Immature natural killer cell (primary cell): ENCODE results near the gene KRTAP10-6. TPM values are rescaled to one million over a fixed set of nuclear protein-coding genes. Genes with fewer than 3 reads are reported as not detected.
A peak's percentile ranks its signal among the peaks of the same experiment; 100 is the strongest.
"Not testable (repeated sequence)": the region's sequence is repeated elsewhere in the genome, so short reads cannot be mapped to it uniquely, and the experiment has no call there.

Experiments used
- DNase-seq, 3 donors: peaks; one replicate each; pipeline ENCODE4 v3.0.0; 2022; ENCODE audit warnings: mixed read lengths in 1 of 3
- H3K27ac Mint-ChIP-seq, 6 donors: one replicate each; pipeline ENCODE4 v1.8.0; 2020; ENCODE audit warnings: mixed read lengths in 6 of 6, mild to moderate bottlenecking in 5 of 6, inconsistent platforms in 4 of 6, moderate library complexity in 3 of 6
- H3K27me3 Mint-ChIP-seq, 3 donors: one replicate each; pipeline ENCODE4 v1.8.0; 2020 to 2021; ENCODE audit warnings: low read depth in 3 of 3, mild to moderate bottlenecking in 3 of 3, mixed read lengths in 3 of 3, moderate library complexity in 3 of 3, inconsistent platforms in 1 of 3
- H3K36me3 Mint-ChIP-seq, 3 donors: one replicate each; pipeline ENCODE4 v1.8.0; 2020; ENCODE audit warnings: mixed read lengths in 3 of 3, inconsistent platforms in 2 of 3, mild to moderate bottlenecking in 2 of 3
- H3K4me1 Mint-ChIP-seq, 2 donors: one replicate each; pipeline ENCODE4 v1.8.0; 2020; ENCODE audit warnings: inconsistent platforms in 2 of 2, mild to moderate bottlenecking in 2 of 2, mixed read lengths in 2 of 2, moderate library complexity in 1 of 2
- H3K4me3 Mint-ChIP-seq, 5 donors: one replicate each; pipeline ENCODE4 v1.8.0; 2020; ENCODE audit warnings: mild to moderate bottlenecking in 5 of 5, mixed read lengths in 5 of 5, inconsistent platforms in 3 of 5, moderate library complexity in 3 of 5
- H3K9me3 Mint-ChIP-seq, 6 donors: one replicate each; pipeline ENCODE4 v1.8.0; 2020; ENCODE audit warnings: mild to moderate bottlenecking in 6 of 6, mixed read lengths in 6 of 6, inconsistent platforms in 4 of 6, moderate library complexity in 3 of 6
- polyA plus RNA-seq, 3 donors: library from polyadenylated mRNA; unstranded; fragments of 300-500 nt; fragmentation: Illumina TruSeq; gene quantifications; one replicate each; pipeline ENCODE4 v1.2.3, GENCODE V29; 2021

KRTAP10-6 gene
- polyA plus RNA-seq, 3 donors from 2014 or later = not detected

DNA sequence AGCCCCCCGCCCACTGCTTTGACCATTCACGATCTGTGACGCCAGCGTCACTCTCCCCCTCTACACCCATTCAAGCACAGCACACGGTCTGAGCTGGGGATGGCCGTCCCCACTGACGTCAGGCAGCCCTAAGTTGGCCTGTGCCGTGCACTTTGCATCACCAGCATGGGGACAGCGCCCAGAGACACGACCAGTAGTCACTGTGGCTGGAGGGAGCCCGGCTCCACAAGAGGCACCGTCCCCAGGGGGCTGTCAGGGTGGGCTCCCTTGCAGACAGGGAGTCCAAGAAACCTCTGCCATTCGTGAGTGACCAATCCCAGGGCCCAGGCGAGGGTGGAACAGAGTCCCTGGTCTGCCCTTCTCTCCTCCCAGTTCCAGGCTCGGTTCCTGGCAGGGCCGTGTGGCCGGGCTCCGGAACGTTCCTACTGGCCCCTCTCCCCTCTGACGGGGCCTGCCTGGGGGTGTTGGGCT lies 21.9 kb upstream of the KRTAP10-6 start:
- Mint-ChIP-seq H3K27ac (peak overlapping the region in 2 of 6 donors; percentile 15 to 29), H3K4me1 (peaks cover 20 to 26% of the 10 kb centered on the region in 2 donors), H3K9me3 (peaks cover 10 to 26% (median 25%) of the 10 kb centered on the region in 6 donors), H3K36me3 (peaks cover 11 to 21% (median 19%) of the 10 kb centered on the region in 3 donors), H3K27me3 (peaks cover 0 to 6% (median 2%) of the 10 kb centered on the region in 3 donors), H3K4me3 (no peak overlapping the region)
- no peak for DNase-seq

DNA sequence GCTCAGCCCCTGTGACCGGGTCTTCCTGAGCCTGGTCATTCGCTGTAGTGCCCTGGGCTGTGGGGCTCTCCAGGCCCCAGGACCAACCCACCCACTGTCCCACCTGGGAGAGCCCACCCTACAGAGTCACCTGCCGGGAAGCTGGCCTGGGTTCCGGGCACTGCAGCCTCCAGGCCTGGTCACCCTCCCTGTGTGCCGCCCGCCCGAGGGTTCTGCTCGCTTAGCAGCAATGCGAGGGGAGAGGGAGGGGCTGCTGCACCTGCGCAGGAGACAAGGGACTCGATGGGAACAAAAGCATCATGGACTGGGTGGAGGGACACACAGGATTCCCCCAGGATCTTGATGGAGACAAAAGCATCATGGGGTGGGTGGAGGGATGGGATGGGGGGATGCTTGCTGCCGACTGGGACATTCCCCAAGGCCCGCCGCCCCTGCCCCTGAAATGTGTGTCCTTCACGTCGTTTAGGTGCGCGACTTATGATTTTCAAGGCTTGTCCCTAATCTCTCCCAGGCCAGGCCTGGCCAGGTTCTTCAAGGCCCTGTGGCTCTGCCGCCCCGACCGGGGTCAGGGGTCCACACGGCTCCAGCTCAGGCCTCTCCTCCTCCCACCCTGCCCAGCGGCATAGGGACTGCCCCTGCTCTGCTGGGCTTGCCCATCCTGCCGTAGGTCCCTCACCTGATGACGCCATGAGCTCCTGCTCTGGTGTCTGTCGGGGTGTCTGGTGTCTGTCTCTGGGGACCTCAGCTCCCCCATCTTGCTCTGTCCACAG lies 21.3 kb upstream of the KRTAP10-6 start:
- peaks cover 6 to 28% (median 24%) of the 10 kb centered on the region in 6 donors for H3K9me3 Mint-ChIP-seq
- H3K4me3 Mint-ChIP-seq = no peak overlapping the region
- peaks cover 15 to 21% (median 18%) of the 10 kb centered on the region in 3 donors for H3K36me3 Mint-ChIP-seq
- peaks cover 14 to 20% of the 10 kb centered on the region in 2 donors for H3K4me1 Mint-ChIP-seq
- H3K27ac Mint-ChIP-seq = no peak overlapping the region
- peaks cover 0 to 2% (median 2%) of the 10 kb centered on the region in 3 donors for H3K27me3 Mint-ChIP-seq
- DNase-seq = no peak

DNA sequence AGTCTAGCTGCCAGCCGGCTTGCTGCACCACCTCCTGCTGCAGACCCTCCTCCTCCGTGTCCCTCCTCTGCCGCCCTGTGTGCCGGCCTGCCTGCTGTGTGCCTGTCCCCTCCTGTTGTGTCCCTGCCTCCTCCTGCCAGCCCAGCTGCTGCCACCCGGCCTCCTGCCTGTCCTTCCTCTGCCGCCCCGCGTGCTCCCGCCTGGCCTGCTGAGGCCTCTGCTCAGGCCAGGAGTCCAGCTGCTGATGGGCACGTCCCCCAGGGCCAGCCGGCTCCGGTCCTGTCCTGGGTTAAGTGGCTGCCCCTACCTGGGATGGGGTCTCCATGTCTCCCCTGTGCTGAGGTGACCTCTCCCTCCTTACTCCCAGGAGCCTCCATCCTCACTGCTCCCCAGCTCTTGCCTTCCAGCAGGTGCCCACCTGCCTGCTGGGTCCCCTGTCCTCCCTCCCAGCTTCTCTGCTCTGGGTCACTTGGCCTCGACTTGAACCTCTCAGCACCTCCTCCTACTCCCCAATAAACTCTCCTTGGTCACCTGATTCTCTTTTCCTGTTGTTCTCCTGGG lies 20.4 kb upstream of the KRTAP10-6 start:
- H3K4me3 Mint-ChIP-seq = peak overlapping the region in 1 of 5 donors; percentile 49
- no peak overlapping the region for H3K27ac Mint-ChIP-seq
- H3K27me3 Mint-ChIP-seq = peaks cover 0 to 2% (median 2%) of the 10 kb centered on the region in 3 donors
- peaks cover 6 to 11% of the 10 kb centered on the region in 2 donors for H3K4me1 Mint-ChIP-seq
- peaks cover 6 to 28% (median 24%) of the 10 kb centered on the region in 6 donors for H3K9me3 Mint-ChIP-seq
- H3K36me3 Mint-ChIP-seq = peaks cover 15 to 21% (median 18%) of the 10 kb centered on the region in 3 donors
- DNase-seq = no peak

DNA sequence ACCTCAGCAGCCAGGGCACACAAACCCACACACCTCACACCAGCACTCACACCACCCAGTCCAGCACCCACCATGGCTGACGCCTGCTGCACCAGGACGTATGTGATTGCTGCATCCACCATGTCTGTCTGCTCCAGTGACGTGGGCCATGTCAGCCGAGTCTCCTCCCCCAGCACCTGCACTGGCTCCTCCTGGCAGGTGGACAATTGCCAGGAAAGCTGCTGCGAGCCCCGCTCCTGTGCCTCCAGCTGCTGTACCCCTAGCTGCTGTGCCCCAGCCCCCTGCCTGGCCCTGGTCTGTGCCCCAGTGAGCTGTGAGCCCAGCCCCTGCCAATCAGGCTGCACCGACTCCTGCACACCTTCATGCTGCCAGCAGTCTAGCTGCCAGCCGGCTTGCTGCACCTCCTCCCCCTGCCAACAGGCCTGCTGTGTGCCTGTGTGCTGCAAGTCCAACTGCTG lies 19.8 kb upstream of the KRTAP10-6 start, which contains the start of gene KRTAP10-8:
Gene KRTAP10-8 (plus strand): TSS at position 51 of the 458 bp plus-strand sequence. CDS start 22 bp downstream, at position 73.
- H3K36me3 Mint-ChIP-seq = peaks cover 15 to 21% (median 18%) of the 10 kb centered on the region in 3 donors
- H3K27ac Mint-ChIP-seq = no peak within 1 kb of the TSS
- H3K4me1 Mint-ChIP-seq = peaks cover 0 to 5% of the 10 kb centered on the region in 2 donors
- peaks cover 6 to 28% (median 24%) of the 10 kb centered on the region in 6 donors for H3K9me3 Mint-ChIP-seq
- DNase-seq = peak in 1 of 3 donors; percentile 9
- no peak within 1 kb of the TSS for H3K4me3 Mint-ChIP-seq
- H3K27me3 Mint-ChIP-seq = peaks cover 0 to 4% (median 2%) of the 10 kb centered on the region in 3 donors

DNA sequence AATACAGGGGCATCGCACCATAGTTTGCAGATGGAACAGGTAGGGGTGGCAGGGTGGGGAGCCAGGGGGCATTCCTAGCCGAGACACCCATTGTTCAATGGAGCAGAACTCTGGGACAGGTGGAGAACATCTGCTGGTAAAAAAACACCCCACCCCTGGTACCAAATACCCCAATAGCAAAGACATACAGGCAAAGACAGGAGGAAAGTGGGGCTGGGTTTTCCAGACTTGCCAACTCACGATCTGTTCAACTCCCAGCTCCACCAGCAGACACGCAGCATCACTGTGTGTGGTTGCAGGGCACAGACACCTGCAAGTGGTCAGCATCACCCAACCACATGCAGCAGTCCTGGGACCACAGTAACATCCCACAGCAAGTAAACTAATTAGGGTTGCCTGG lies 19.2 kb upstream of the KRTAP10-6 start:
- Mint-ChIP-seq H3K4me1 (peaks cover 0 to 5% of the 10 kb centered on the region in 2 donors), H3K27ac (no peak overlapping the region)

DNA sequence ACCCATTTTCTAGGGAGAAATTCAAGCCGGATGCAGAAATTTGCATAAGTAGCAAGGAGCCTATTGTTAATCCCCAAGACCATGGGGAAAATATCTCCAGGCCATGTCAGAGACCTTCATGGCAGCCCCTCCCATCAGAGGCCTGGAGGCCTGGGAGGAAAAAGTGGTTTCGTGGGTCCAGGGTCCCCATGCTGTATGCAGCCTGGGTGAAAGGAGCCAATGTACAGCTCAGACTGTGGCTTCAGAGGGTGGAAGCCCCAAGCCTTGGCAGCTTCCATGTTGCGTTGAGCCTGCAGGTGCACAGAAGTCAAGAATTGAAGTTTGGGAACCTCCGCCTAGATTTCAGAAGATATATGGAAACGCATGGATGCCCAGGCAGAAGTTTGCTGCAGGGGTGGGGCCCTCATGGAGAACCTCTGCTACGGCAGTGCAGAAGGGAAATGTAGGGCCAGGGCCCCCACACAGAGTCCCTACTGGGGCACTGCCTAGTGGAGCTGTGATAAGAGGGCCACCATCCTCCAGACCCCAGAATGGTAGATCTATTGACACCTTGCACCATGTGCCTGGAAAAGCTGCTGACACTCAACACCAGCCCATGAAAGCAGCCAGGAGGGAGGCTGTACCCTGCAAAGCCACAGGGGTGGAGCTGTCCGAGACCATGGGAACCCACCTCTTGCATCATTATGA lies 18.0 kb upstream of the KRTAP10-6 start:
- H3K27ac Mint-ChIP-seq, H3K4me1 Mint-ChIP-seq, H3K4me3 Mint-ChIP-seq, DNase-seq: not testable (repeated sequence)
- Mint-ChIP-seq H3K36me3 (peaks cover 15 to 21% (median 18%) of the 10 kb centered on the region in 3 donors), H3K9me3 (peaks cover 6 to 28% (median 24%) of the 10 kb centered on the region in 6 donors), H3K27me3 (peaks cover 2 to 11% (median 2%) of the 10 kb centered on the region in 3 donors)

More for the DNA sequence above, 19.2 kb upstream of the KRTAP10-6 start:
- Mint-ChIP-seq H3K36me3 (peaks cover 15 to 21% (median 18%) of the 10 kb centered on the region in 3 donors), H3K9me3 (peaks cover 6 to 28% (median 24%) of the 10 kb centered on the region in 6 donors), H3K4me3 (no peak overlapping the region), H3K27me3 (peaks cover under 1 to 2% (median 2%) of the 10 kb centered on the region in 3 donors)
- no peak for DNase-seq

DNA sequence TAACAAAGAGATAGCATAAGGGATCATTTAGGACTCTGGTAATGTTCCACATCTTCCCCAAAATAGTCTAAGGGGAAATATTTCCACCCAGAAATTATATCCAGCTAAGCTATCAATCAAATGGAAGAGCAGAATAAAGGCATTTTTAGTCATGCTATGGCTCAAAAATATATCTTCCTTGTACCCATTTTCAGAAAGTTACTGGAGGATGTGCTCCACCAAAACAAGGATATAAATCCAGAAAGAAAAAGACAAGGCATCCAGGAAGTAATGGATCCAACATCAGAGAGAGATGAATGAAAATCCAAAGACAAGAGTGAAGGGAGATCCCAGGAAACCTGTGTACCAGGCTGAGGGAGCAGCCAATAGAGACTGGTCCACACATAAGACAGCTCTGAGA lies 16.9 kb upstream of the KRTAP10-6 start:
- Mint-ChIP-seq H3K9me3 (peaks cover 6 to 28% (median 24%) of the 10 kb centered on the region in 6 donors), H3K27me3 (peaks cover 2 to 19% (median 3%) of the 10 kb centered on the region in 3 donors), H3K27ac (peak overlapping the region in 1 of 6 donors; percentile 28), H3K36me3 (peaks cover 15 to 21% (median 18%) of the 10 kb centered on the region in 3 donors), H3K4me1 (peaks cover 0 to 5% of the 10 kb centered on the region in 2 donors), H3K4me3 (no peak overlapping the region)
- no peak for DNase-seq

DNA sequence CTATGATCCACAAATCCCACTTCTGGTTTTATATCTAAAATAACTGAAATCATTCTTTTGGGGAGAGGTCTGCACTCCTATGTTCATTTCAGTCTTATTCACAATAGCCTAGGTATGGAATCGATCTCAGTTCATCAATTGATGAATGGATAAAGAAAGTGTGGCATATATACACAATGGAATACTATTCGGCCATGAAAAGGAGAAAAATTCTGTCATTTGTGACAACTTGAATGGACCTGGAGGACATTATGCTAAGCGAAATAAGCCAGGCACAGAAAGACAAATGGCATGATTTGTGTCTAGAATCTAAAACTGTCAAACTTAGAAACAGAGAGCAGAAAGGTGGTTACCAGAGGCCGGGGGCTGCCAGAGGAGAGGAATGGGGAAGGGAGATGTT lies 14.2 kb upstream of the KRTAP10-6 start:
- Mint-ChIP-seq H3K9me3 (peaks cover 1 to 28% (median 21%) of the 10 kb centered on the region in 6 donors), H3K27ac (no peak overlapping the region), H3K36me3 (peaks cover 12 to 20% (median 17%) of the 10 kb centered on the region in 3 donors), H3K4me1 (no peaks in the 10 kb centered on the region), H3K4me3 (no peak overlapping the region), H3K27me3 (peaks cover 0 to 19% (median 3%) of the 10 kb centered on the region in 3 donors)
- no peak for DNase-seq

DNA sequence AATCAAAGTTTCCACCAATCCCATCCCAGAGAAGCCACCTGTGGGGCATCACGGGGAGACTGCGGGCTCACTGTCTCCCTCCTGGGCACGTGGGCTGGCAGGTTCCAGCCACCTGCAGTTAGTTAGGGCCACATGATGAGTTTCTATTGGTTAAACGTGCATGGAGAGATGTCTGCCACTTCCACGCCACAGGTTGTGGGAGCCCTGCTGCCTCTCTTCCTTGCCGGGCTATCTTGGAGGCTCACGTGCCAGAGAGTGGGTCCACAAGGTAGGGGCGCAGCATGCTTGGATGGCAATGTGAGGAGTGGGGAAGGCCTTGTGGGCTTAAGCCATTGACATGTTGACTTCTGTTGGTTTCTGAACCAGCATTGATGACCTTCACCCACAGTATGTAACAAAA lies 11.6 kb upstream of the KRTAP10-6 start:
- no peak for DNase-seq
- Mint-ChIP-seq H3K36me3 (peaks cover 0 to 2% (median 2%) of the 10 kb centered on the region in 3 donors), H3K4me3 (no peak overlapping the region), H3K9me3 (peaks cover under 1 to 3% (median 2%) of the 10 kb centered on the region in 6 donors), H3K4me1 (no peaks in the 10 kb centered on the region), H3K27ac (no peak overlapping the region), H3K27me3 (peaks cover 0 to 23% (median 3%) of the 10 kb centered on the region in 3 donors)

DNA sequence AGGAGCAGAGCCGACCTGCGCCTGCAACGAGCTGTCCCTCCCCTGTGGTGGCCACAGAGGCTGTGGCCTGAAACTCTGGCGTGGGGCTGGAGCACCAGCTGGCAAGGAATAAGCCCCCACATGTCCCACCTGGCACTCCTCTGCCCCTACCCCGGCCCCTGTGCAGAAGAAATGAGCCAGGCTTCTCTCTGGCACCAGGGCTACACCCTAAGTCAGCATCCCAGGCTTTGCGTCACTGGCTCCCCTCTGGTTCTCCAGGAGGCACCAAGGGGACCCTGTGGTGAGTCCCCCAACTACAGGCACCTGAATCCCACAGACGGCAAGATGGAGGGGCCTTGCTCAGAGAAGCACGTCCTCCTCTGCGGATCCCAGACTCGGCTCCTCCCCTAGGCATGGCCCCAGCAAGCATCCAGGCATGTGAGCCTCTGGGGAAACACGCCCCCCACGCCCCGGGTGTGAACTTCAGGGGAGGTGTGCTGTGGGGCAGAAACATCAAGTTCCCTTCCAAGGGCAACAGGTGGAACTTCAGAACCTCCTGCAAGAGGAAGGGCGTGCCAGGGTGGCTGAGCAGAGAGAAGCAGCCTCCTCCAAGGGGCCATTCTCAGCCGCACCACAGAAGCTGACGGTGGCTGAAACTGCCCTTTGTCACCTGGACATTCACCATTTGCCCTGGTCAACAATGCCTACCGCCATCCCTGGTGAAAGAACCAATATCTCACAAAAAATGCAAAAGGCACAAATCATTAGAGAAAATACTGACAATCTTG lies 11.0 kb upstream of the KRTAP10-6 start:
- Mint-ChIP-seq H3K4me3 (no peak overlapping the region), H3K36me3 (peaks cover 0 to 6% (median 0%) of the 10 kb centered on the region in 3 donors), H3K4me1 (no peaks in the 10 kb centered on the region), H3K27ac (no peak overlapping the region), H3K9me3 (peaks cover 0 to 6% (median under 1%) of the 10 kb centered on the region in 6 donors), H3K27me3 (peaks cover 0 to 25% (median 5%) of the 10 kb centered on the region in 3 donors)
- DNase-seq = no peak

DNA sequence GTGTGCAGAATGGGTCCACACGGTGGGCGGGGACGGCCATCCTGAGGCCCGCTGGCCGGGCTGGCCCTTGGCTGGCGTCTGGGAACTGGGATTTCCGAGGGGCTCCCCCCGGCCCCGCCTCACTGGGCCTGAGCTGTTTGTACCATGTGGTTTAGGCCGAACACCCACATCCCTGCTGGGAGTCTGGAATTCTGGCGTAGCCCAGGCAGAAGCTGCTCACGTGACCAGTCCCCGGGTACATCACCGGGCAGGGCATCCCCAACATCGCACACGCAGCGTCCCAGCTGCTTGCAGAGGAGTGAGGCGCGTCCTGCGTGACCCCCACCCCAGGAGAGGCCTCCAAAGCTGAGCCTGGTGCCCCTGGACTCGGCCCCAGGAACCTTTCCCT lies 10.2 kb upstream of the KRTAP10-6 start:
- H3K4me1 Mint-ChIP-seq = no peaks in the 10 kb centered on the region
- no peak for DNase-seq
- H3K27me3 Mint-ChIP-seq = peaks cover 0 to 25% (median 5%) of the 10 kb centered on the region in 3 donors
- peaks cover 0 to 7% (median under 1%) of the 10 kb centered on the region in 6 donors for H3K9me3 Mint-ChIP-seq
- H3K4me3 Mint-ChIP-seq = no peak overlapping the region
- no peak overlapping the region for H3K27ac Mint-ChIP-seq
- H3K36me3 Mint-ChIP-seq = peaks cover 0 to 6% (median 0%) of the 10 kb centered on the region in 3 donors

DNA sequence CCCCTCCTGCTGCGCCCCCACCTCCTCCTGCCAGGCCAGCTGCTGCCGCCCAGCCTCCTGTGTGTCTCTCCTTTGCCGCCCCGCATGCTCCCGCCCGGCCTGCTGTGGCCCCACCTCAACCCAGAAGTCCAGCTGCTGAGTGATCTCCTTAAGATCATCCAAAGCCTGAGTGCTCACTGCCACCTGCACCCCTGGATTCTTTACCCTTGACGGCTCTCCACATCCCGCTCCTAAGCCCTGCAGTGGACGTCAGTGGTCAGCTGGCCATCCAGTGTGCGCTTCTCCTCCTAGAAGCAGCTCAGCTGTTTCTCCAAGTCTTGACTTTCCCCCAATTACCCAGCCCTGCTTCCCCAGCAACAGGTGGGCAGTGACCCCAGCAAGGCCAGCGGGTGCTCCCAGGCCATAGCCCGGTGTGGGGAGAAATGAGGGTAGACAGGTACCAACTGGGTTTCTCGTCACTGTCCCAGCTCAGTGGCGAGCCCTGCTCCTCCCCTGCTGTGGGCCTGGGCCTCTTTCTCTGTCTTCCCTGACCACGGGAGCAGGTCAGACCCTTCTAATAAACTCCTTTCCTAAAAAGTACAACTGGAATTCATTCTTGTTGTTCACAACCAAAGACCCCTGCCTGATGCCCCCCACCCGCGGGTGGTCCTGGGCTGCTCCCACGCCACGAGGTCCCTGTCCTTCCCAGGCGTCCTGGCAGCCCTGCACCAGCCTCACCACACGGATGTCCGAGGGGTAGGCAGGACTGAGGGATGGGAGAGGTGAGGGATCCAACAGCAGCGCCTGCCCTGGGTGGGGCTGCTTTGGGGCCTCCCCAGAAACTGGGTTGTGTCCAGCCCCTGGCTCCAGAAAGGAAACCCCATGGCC lies 9.5 kb upstream of the KRTAP10-6 start:
- Mint-ChIP-seq H3K27ac (no peak overlapping the region), H3K4me3 (no peak overlapping the region), H3K9me3 (peaks cover 0 to 7% (median under 1%) of the 10 kb centered on the region in 6 donors), H3K4me1 (no peaks in the 10 kb centered on the region), H3K36me3 (peaks cover 0 to 6% (median 0%) of the 10 kb centered on the region in 3 donors), H3K27me3 (peaks cover 0 to 25% (median 4%) of the 10 kb centered on the region in 3 donors)
- DNase-seq = no peak
